GM06990 (cell line): ENCODE results near the gene GGN.
"Not testable (repeated sequence)": the region's sequence is repeated elsewhere in the genome, so short reads cannot be mapped to it uniquely, and the experiment has no call there.

Experiments
- DNase-seq: peaks from one replicate; pipeline ENCODE4 v3.0.0-alpha.2; 2011; ENCODE audit not compliant: insufficient read length; ENCODE audit errors: extremely low read depth
- H3K27me3 ChIP-seq: replicated peaks from 2 replicates; pipeline ENCODE4 v1.6.0; 2011; ENCODE audit warnings: low read length; ENCODE audit not compliant: control insufficient read depth, insufficient read depth
- H3K36me3 ChIP-seq: 2 replicates; pipeline ENCODE4 v1.5.1; 2011; ENCODE audit warnings: low read length; ENCODE audit not compliant: control insufficient read depth, insufficient read depth
- H3K4me3 ChIP-seq: replicated peaks from 2 replicates; pipeline ENCODE4 v1.5.1; 2011; ENCODE audit warnings: low read depth, mild to moderate bottlenecking, control low read depth, low read length
- TF ChIP-seq, protein P1 (sequence below): IDR thresholded peaks from 2 replicates; pipeline ENCODE4 v1.5.1; 2011; ENCODE audit warnings: low read length, control low read depth, mild to moderate bottlenecking, inconsistent platforms; ENCODE audit not compliant: insufficient read depth, poor library complexity, severe bottlenecking

GGN gene

DNA sequence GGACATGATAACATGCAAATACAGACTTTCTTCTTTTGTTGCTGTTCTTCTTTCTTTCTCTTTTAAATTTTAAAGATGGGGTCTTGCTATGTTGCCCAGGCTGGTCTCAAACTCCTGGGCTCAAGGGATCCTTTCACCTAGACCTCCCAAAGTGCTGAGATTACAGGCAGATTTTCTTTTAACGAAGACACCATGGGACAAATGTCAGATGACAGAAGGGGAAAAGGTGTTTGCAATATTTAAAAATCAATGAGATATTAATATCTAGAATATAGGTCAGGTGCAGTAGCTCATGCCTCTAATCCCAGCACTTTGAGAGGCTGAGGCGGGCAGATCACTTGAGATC, 42.0 kb upstream of the GGN start:
- TF ChIP-seq, protein P1, sequence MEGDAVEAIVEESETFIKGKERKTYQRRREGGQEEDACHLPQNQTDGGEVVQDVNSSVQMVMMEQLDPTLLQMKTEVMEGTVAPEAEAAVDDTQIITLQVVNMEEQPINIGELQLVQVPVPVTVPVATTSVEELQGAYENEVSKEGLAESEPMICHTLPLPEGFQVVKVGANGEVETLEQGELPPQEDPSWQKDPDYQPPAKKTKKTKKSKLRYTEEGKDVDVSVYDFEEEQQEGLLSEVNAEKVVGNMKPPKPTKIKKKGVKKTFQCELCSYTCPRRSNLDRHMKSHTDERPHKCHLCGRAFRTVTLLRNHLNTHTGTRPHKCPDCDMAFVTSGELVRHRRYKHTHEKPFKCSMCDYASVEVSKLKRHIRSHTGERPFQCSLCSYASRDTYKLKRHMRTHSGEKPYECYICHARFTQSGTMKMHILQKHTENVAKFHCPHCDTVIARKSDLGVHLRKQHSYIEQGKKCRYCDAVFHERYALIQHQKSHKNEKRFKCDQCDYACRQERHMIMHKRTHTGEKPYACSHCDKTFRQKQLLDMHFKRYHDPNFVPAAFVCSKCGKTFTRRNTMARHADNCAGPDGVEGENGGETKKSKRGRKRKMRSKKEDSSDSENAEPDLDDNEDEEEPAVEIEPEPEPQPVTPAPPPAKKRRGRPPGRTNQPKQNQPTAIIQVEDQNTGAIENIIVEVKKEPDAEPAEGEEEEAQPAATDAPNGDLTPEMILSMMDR = no peak
- Histone ChIP-seq H3K27me3 (peaks cover 1% of the 10 kb centered on the region; the same call in 1 of the 2 replicates), H3K36me3 (no peaks in the 10 kb centered on the region), H3K4me3 (no peak overlapping the region)
- DNase-seq = no peak

DNA sequence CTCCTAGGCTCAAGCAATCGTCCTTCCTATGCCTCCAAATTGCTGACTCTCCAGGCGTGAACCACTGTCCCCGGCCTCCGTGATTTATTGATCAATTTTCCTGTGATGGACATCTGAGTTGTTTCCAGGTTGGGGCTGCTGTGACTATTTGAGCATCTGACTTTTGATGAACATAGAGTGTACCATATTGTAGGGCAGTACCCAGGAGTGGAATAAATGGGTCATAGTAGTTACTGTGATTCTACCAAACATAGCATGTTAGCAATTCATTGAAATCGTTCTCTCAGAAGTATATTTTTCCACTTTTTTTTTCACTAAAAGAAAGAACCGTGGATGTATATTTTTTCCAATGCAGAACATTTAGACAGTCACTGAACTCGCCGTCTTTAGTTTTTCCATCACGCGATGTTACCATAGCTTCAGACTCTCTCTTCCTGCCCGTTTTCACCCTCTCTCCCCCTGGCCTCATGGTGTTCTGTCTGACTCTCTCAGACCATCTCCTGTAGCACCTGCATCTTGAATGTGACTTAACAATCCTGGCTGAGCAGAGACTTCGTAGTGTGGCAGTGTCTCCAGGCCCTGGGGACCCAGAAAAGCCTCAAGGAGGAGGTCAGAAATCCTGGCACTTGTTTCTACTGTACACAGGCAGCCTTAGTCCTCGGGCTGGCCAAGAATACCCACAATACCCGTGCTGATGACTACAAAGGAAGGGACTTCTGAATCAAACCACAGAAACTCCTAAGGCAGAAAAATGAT, 41.4 kb upstream of the GGN start:
- no peaks in the 10 kb centered on the region for H3K36me3 ChIP-seq
- TF ChIP-seq, protein P1 = no peak
- H3K27me3 ChIP-seq = peaks cover 1% of the 10 kb centered on the region; the same call in 1 of the 2 replicates
- DNase-seq = no peak
- H3K4me3 ChIP-seq = no peak overlapping the region

GRCh38 chr19:38427035-38427677, 39.3 kb upstream of the GGN start:
- not testable (repeated sequence) for H3K4me3 ChIP-seq, H3K27me3 ChIP-seq, H3K36me3 ChIP-seq
- peak; percentile 57 for DNase-seq

DNA sequence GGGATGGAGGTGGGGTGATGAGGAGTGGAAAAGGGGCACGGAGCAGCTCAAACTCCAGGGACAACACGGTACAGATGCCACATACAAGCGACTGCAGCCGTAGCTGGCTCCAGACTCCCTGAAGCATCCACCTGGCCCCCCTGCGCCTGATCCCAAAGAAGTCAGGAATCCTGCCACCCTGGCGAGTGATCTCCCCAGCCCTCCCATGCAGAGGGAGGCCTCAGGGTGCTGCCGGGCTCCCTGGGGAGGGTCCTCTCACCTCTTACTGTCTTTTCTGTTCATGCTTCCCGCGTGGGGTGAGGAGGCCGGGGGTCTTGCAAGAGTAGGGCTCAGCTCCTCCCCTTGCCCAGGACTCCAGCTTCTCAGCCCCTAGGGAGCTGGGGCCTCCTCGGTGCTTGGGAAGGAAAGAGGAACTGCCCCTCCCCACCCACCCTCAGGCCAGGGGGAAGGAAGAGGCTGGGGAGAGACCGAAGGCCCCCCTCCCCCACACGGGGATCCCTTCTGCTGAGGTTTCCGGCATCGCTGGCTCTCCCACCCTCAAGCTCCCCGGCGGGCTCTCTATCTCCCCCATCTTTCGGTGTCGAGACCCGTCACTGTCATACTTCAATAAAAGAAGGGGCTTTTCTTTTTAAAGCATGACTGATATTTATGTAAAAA, 38.1 kb upstream of the GGN start, which contains the start of gene RASGRP4:
Gene RASGRP4, minus strand, starts transcription at position 410 of the 657 bp plus-strand sequence. Its CDS starts 128 bp downstream, at position 282.
- TF ChIP-seq, protein P1 = no peak
- no peaks in the 10 kb centered on the region for H3K36me3 ChIP-seq
- H3K4me3 ChIP-seq = peak within 1 kb of the TSS; percentile 22
- DNase-seq = peak; percentile 50
- H3K27me3 ChIP-seq = no peaks in the 10 kb centered on the region

GRCh38 chr19:38425222-38425809, 37.5 kb upstream of the GGN start:
- TF ChIP-seq, protein P1 = no peak

DNA sequence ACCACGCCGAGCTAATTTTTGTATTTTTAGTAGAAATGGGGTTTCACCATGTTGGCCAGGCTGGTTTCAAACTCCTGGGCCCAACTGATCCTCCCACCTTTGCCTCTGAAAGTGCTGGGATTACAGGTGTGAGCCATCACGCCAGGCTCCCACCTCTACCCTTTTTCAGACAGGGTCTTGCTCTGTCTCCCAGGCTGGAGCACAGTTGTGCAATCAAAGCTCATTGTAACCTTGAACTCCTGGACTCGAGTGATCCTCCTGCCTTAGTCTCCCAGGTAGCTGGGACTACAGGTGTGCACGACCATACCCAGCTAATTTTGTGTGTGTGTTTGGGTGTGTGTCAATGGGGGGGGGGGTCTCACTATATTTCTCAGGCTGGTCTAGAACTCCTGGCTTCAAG, 36.4 kb upstream of the GGN start:
- Histone ChIP-seq H3K4me3 (no peak overlapping the region), H3K27me3 (no peaks in the 10 kb centered on the region; the same call in 1 of the 2 replicates), H3K36me3 (no peaks in the 10 kb centered on the region)
- DNase-seq = no peak
- TF ChIP-seq, protein P1 = no peak

More at GRCh38 chr19:38425222-38425809, 37.5 kb upstream of the GGN start:
- Histone ChIP-seq H3K36me3 (no peaks in the 10 kb centered on the region), H3K4me3 (no peak overlapping the region), H3K27me3 (no peaks in the 10 kb centered on the region; the same call in 1 of the 2 replicates)
- no peak for DNase-seq
